HepG2 (cell line): ENCODE measurements around the gene PBOV1. TPM values are rescaled to one million over a fixed set of nuclear protein-coding genes. Genes with fewer than 3 reads are reported as not detected.
A peak's percentile ranks its signal among the peaks of the same experiment; 100 is the strongest.

Experiments used
- ATAC-seq: fragments of 200-7000 bp; cut with Tn5 transposase; 3 replicates; pipeline ENCODE4 v1.9.1; 2020; ENCODE audit warnings: mild to moderate bottlenecking, moderate library complexity
- BruUV-seq: library from RNA; stranded (reverse); fragments of 400-500 nt; replicated peaks from 2 replicates; lab custom pipeline; 2021; lab: Mats Ljungman, UMichigan
- CTCF ChIA-PET: fragments of 300-600 bp; formaldehyde crosslinking; extraction: SDS; loops from one replicate; lab custom pipeline; 2021; ENCODE audit warnings: low total read pairs, inconsistent platforms, low intra/inter-chr PET ratio; lab: Yijun Ruan, JAX
- POLR2A ChIA-PET: fragments of 350-600 bp; sonication (Branson Sonifier 250); formaldehyde crosslinking; loops from one replicate; lab custom pipeline; 2020; ENCODE audit warnings: antibody characterized with exemption, inconsistent platforms; lab: Yijun Ruan, JAX
- DNase-seq: peaks from one replicate; pipeline ENCODE4 v3.0.0-alpha.2; 2015; ENCODE audit warnings: low spot score
- FAIRE-seq: peaks from 3 replicates; lab custom pipeline; 2011; peaks lifted over from hg19 to GRCh38; lab: Jason Lieb, UNC
- H2AFZ ChIP-seq: one replicate; pipeline ENCODE4 v1.6.1; 2011; ENCODE audit warnings: low read length, inconsistent platforms
- H3K27ac ChIP-seq: fragments of 300-600 bp; 3 replicates; pipeline ENCODE4 v1.8.0; 2011; ENCODE audit warnings: mixed run types, mild to moderate bottlenecking, mixed read lengths, low read length, inconsistent platforms; ENCODE audit not compliant: insufficient read depth; ENCODE audit errors: extremely low read length
- H3K27me3 ChIP-seq, 2 experiments: fragments of 200-600 bp in 1 of 2; 2 replicates in 1 of 2; 3 replicates in 1 of 2; pipeline versions ENCODE4 v1.6.0 to v1.8.0; 2011; ENCODE audit warnings: low read length in 2 of 2, mild to moderate bottlenecking in 2 of 2, moderate library complexity in 2 of 2, inconsistent platforms in 1 of 2; ENCODE audit not compliant: insufficient read depth in 2 of 2, control insufficient read depth in 1 of 2
- H3K36me3 ChIP-seq, 2 experiments: fragments of 200-600 bp in 1 of 2; replicated peaks in 1 of 2; 2 replicates in 1 of 2; 3 replicates in 1 of 2; pipeline versions ENCODE4 v1.5.1 to v1.8.0; 2011; ENCODE audit warnings: low read length in 2 of 2, inconsistent platforms in 1 of 2; ENCODE audit not compliant: insufficient read depth in 2 of 2, control insufficient read depth in 1 of 2
- H3K4me1 ChIP-seq: 2 replicates; pipeline ENCODE4 v1.5.1; 2012; ENCODE audit warnings: low read length, inconsistent platforms; ENCODE audit not compliant: insufficient read depth
- H3K4me2 ChIP-seq: 2 replicates; pipeline ENCODE4 v1.6.0; 2011; ENCODE audit warnings: low read depth, low read length, inconsistent platforms
- H3K4me3 ChIP-seq, 3 experiments: fragments of 200-600 bp in 1 of 3; sonication (generic), shearing (Covaris generic) in 1 of 3; replicated peaks in 1 of 3; 2 replicates each; pipeline ENCODE4 v1.5.1; 2011 to 2016; ENCODE audit warnings: low read length in 3 of 3, inconsistent platforms in 2 of 3, low read depth in 2 of 3, mild to moderate bottlenecking in 2 of 3, control low read depth in 1 of 3, mixed read lengths in 1 of 3; ENCODE audit not compliant: insufficient read depth in 1 of 3
- H3K79me2 ChIP-seq: one replicate; pipeline ENCODE4 v1.6.1; 2011; ENCODE audit warnings: low read length, inconsistent platforms; ENCODE audit not compliant: insufficient read depth
- H3K9ac ChIP-seq: 2 replicates; pipeline ENCODE4 v1.6.0; 2011; ENCODE audit warnings: mild to moderate bottlenecking, low read depth, low read length, inconsistent platforms; ENCODE audit not compliant: insufficient read depth
- H3K9me3 ChIP-seq: 2 replicates; pipeline ENCODE4 v1.5.1; 2012; ENCODE audit warnings: mild to moderate bottlenecking, low read length
- H4K20me1 ChIP-seq: 2 replicates; pipeline ENCODE4 v1.6.0; 2011; ENCODE audit warnings: inconsistent platforms, mild to moderate bottlenecking, low read length, moderate library complexity; ENCODE audit not compliant: insufficient read depth
- BATF2 ChIP-seq: sonication (generic); formaldehyde crosslinking; IDR thresholded peaks from 2 replicates; pipeline ENCODE4 v1.8.0; 2022; ENCODE audit warnings: mild to moderate bottlenecking, missing genetic modification reagents, moderate library complexity
- DMAP1 ChIP-seq: IDR thresholded peaks from 2 replicates; pipeline ENCODE4 v1.6.1; 2016
- NFKBIZ ChIP-seq: IDR thresholded peaks from 2 replicates; pipeline ENCODE4 v1.6.1; 2018; ENCODE audit warnings: missing genetic modification reagents, missing compliant biosample characterization
- SOX5 ChIP-seq: IDR thresholded peaks from 2 replicates; pipeline ENCODE4 v1.6.1; 2016; ENCODE audit warnings: borderline replicate concordance
- STAT5B ChIP-seq: sonication (generic); formaldehyde crosslinking; IDR thresholded peaks from 2 replicates; pipeline ENCODE4 v1.4.0; 2020; ENCODE audit warnings: missing genetic modification reagents
- ZNF121 ChIP-seq: sonication (generic); formaldehyde crosslinking; IDR thresholded peaks from 2 replicates; pipeline ENCODE4 v1.5.0; 2020; ENCODE audit warnings: mild to moderate bottlenecking, missing genetic modification reagents
- ZNF256 ChIP-seq: sonication (generic); formaldehyde crosslinking; conservative IDR thresholded peaks from 2 replicates; pipeline ENCODE4 v1.4.0; 2020; ENCODE audit warnings: missing genetic modification reagents
- ZNF564 ChIP-seq: sonication (generic); formaldehyde crosslinking; IDR thresholded peaks from 2 replicates; pipeline ENCODE4 v1.8.1; 2023; ENCODE audit warnings: mild to moderate bottlenecking, missing genetic modification reagents
- ZNF598 ChIP-seq: sonication (generic); formaldehyde crosslinking; IDR thresholded peaks from 2 replicates; pipeline ENCODE4 v1.5.1; 2020; ENCODE audit warnings: mild to moderate bottlenecking, missing genetic modification reagents, borderline replicate concordance
- ZNF772 ChIP-seq: sonication (generic); formaldehyde crosslinking; IDR thresholded peaks from 2 replicates; pipeline ENCODE4 v1.5.0; 2020; ENCODE audit warnings: mild to moderate bottlenecking, missing genetic modification reagents
- WGBS: methylation state at CpG from one replicate; pipeline ENCODE4 v1.1.6; 2017; ENCODE audit warnings: low lambda C conversion rate; 5-methylcytosine and 5-hydroxymethylcytosine counted together
- in situ Hi-C: cut with HindIII; loops from 2 replicates; pipeline ENCODE4 v1.10.0; 2017; ENCODE audit warnings: low pct_unique_long_range_greater_than_20kb; ENCODE audit not compliant: extremely low pct_ligation_motif_present
- intact Hi-C: fragments of 100-400 bp; cut with micrococcal nuclease; formaldehyde crosslinking; loops from one replicate; pipeline ENCODE4 v1.10.0; 2022; ENCODE audit not compliant: unreplicated experiment
- polyA plus RNA-seq, 8 experiments: library from polyadenylated mRNA; depleted of rRNA in 3 of 8; stranded (reverse) in 7 of 8; unstranded in 1 of 8; fragments of >200 nt; fragmentation: Illumina TruSeq in 4 of 8; extraction: Trizol in 4 of 8; gene quantifications; 2 replicates each; pipeline versions ENCODE4 v1.2.1 to v1.2.3, GENCODE V29; 2011 to 2016; ENCODE audit warnings: low read depth in 4 of 8, missing spikeins in 1 of 8, mixed read lengths in 1 of 8; ENCODE audit not compliant: insufficient read depth in 1 of 8
- total RNA-seq, 5 experiments: library from RNA; depleted of rRNA; stranded (reverse); fragments of >200 nt; fragmentation: Illumina TruSeq; extraction: Trizol; gene quantifications; 2 replicates each; pipeline ENCODE4 v1.2.3, GENCODE V29; 2016; ENCODE audit warnings: low read depth in 1 of 5
- TF ChIP-seq, protein P1 (sequence below): sonication (generic); formaldehyde crosslinking; IDR thresholded peaks from 2 replicates; pipeline ENCODE4 v1.4.0; 2020; ENCODE audit warnings: missing genetic modification reagents, borderline replicate concordance
- TF ChIP-seq, protein P2 (sequence below): fragments of 450-650 bp; IDR thresholded peaks from 2 replicates; pipeline ENCODE4 v1.6.1; 2016

Gene PBOV1
- total and polyA plus RNA-seq, 2 of the 13 experiments (the other 11 are each of a cell fraction or from before 2014, with no cell fraction given), result not detected

GRCh38 chr6:138187156-138187555, 31.1 kb downstream of the PBOV1 start (continued):
- TF ChIP-seq, protein P1, sequence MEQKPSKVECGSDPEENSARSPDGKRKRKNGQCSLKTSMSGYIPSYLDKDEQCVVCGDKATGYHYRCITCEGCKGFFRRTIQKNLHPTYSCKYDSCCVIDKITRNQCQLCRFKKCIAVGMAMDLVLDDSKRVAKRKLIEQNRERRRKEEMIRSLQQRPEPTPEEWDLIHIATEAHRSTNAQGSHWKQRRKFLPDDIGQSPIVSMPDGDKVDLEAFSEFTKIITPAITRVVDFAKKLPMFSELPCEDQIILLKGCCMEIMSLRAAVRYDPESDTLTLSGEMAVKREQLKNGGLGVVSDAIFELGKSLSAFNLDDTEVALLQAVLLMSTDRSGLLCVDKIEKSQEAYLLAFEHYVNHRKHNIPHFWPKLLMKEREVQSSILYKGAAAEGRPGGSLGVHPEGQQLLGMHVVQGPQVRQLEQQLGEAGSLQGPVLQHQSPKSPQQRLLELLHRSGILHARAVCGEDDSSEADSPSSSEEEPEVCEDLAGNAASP (CRISPR knock-in tag), result no peak
- TF ChIP-seq SOX5 (CRISPR knock-in tag) (0 out of 2 replicates have a peak, but pooled peaks have one; percentile 28), STAT5B (CRISPR knock-in tag) (no peak), ZNF564 (no peak), ZNF598 (CRISPR knock-in tag) (no peak), BATF2 (CRISPR knock-in tag) (no peak), ZNF256 (CRISPR knock-in tag) (no peak)
- TF ChIP-seq, all 625 proteins: peak for 5

DNA sequence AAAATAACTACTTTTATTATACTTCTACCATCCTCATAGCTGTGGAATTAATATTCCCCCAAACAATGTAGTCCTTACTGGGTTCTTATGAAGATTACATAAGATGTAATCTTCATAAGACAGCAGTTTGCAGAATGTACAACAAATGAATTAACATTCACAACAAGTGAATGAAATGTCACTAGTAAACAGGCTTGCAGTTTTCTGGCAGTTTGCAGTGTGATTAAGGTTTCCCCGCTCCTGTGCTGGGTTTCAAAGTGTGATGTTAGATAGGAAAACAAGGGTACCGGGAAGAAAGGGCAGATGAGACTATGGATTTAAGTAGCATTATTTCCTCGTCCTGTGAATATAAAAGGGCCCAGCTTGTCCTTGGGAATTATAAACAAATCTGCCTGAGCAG, 34.1 kb downstream of the PBOV1 start:
- Histone ChIP-seq H3K4me1 (peaks cover 26% of the 10 kb centered on the region), H3K4me2 (no peak overlapping the region), H2AFZ (no peak overlapping the region), H4K20me1 (no peaks in the 10 kb centered on the region), H3K27ac (no peak overlapping the region), H3K79me2 (no peaks in the 10 kb centered on the region), H3K36me3 (no peaks in the 10 kb centered on the region), H3K27me3 (no peaks in the 10 kb centered on the region; a peak in 1 of 5 replicates), H3K9me3 (no peaks in the 10 kb centered on the region), H3K9ac (no peak overlapping the region), H3K4me3 (no peak overlapping the region)
- ChIA-PET POLR2A (no interaction called here), CTCF (no interaction called here)
- TF ChIP-seq DMAP1 (CRISPR knock-in tag) (no peak), ZNF121 (CRISPR knock-in tag) (no peak), ZNF772 (CRISPR knock-in tag) (no peak), NFKBIZ (CRISPR knock-in tag) (no peak)
- TF ChIP-seq, protein P2, sequence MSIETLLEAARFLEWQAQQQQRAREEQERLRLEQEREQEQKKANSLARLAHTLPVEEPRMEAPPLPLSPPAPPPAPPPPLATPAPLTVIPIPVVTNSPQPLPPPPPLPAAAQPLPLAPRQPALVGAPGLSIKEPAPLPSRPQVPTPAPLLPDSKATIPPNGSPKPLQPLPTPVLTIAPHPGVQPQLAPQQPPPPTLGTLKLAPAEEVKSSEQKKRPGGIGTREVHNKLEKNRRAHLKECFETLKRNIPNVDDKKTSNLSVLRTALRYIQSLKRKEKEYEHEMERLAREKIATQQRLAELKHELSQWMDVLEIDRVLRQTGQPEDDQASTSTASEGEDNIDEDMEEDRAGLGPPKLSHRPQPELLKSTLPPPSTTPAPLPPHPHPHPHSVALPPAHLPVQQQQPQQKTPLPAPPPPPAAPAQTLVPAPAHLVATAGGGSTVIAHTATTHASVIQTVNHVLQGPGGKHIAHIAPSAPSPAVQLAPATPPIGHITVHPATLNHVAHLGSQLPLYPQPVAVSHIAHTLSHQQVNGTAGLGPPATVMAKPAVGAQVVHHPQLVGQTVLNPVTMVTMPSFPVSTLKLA, result no peak
- BruUV-seq, result no TSS peak
- no peak for DNase-seq
- no peak for ATAC-seq
- WGBS, result 65% methylated on average over 3 of the region's 3 CpGs
- in situ Hi-C loops (no loop called here), intact Hi-C loops (no loop called here)
- FAIRE-seq, result no peak
